Peyer's patch (tissue), 4 donors: ENCODE data around the gene CEP85L.

Experiments used
- CTCF ChIP-seq, 6 experiments: fragments of 450-650 bp in 4 of 6; fragments of 200-600 bp in 2 of 6; sonication (generic) in 1 of 6; IDR thresholded peaks; one replicate each; pipeline ENCODE4 v1.5.1; 2017 to 2019; ENCODE audit warnings: antibody characterized with exemption in 6 of 6, mild to moderate bottlenecking in 3 of 6, moderate library complexity in 1 of 6
- POLR2A ChIP-seq, 2 donors: fragments of 450-650 bp; IDR thresholded peaks; one replicate each; pipeline ENCODE4 v1.5.1; 2017; ENCODE audit warnings: antibody characterized with exemption in 2 of 2, mild to moderate bottlenecking in 2 of 2, moderate library complexity in 2 of 2

GRCh38 chr6:118603372-118603771 lies 48.0 kb downstream of the CEP85L start:
- TF ChIP-seq CTCF (IDR thresholded peaks at IDR 0.05) (no peak), POLR2A (IDR thresholded peaks at IDR 0.05) (no peak)
